ENCODE results near the gene CAMTA1.

GRCh38 chr1:7302126-7302525 lies 516.9 kb downstream of the CAMTA1 start:
- no peak for TF ChIP-seq CTCF (IDR thresholded peaks at IDR 0.05; ENCODE audit: poor library complexity)
- TF ChIP-seq EZH2phosphoT487 (IDR thresholded peaks at IDR 0.05; ENCODE audit: low read depth, severe bottlenecking, unreplicated experiment): no peak

Measured in hepatocyte (in vitro differentiated cells).